ENCODE measurements around the gene WIPF1. TPM values are rescaled to one million over a fixed set of nuclear protein-coding genes. Genes with fewer than 3 reads are reported as not detected.

WIPF1 gene
- total RNA-seq, 2 donors from 2014 or later: 8.0 to 15.5 TPM

- Histone ChIP-seq H3K36me3 (replicated peaks in 1 of 2; ENCODE audit: insufficient read depth in 1 of 2, low read depth in 2 of 2) (no peaks in the 10 kb centered on the region), H3K4me1 (no peaks in the 10 kb centered on the region), H3K27me3 (no peaks in the 10 kb centered on the region), H3K9me3 (no peaks in the 10 kb centered on the region), H3K4me3 (no peak overlapping the region), H3K27ac (no peak overlapping the region)
- ATAC-seq (no peak), DNase-seq (no peak)
- TF ChIP-seq CTCF (IDR thresholded peaks at IDR 0.05) (peak in 4 of 7 experiments; percentile 2 to 31 (median 27)), POLR2A (IDR thresholded peaks at IDR 0.05) (no peak)
- intact Hi-C loops (cut with DNase I): no loop called here
- 80 to 82% methylated on average over 21 of the region's 21 CpGs for WGBS, 2 donors
Measured at GRCh38 chr2:174546519-174547506, 50.8 kb downstream of the WIPF1 start.

- Histone ChIP-seq H3K9me3 (no peaks in the 10 kb centered on the region), H3K4me1 (no peaks in the 10 kb centered on the region), H3K4me3 (no peak overlapping the region), H3K27me3 (no peaks in the 10 kb centered on the region), H3K27ac (no peak overlapping the region), H3K36me3 (replicated peaks in 1 of 2; ENCODE audit: insufficient read depth in 1 of 2, low read depth in 2 of 2) (no peaks in the 10 kb centered on the region)
- ATAC-seq: no peak
- no peak for DNase-seq
- intact Hi-C loops (cut with DNase I): no loop called here
- WGBS, 2 donors: 60 to 68% methylated on average over 3 of the region's 3 CpGs
- TF ChIP-seq CTCF (IDR thresholded peaks at IDR 0.05) (no peak), POLR2A (IDR thresholded peaks at IDR 0.05) (no peak)
Measured at GRCh38 chr2:174545240-174545639, 52.4 kb downstream of the WIPF1 start.

- WGBS, 2 donors: 74 to 77% methylated on average over 5 of the region's 5 CpGs
- no peaks in the 10 kb centered on the region for H3K36me3 ChIP-seq (replicated peaks in 1 of 2; ENCODE audit: insufficient read depth in 1 of 2, low read depth in 2 of 2)
- ATAC-seq (no peak), DNase-seq (no peak)
- no peak overlapping the region for H3K27ac ChIP-seq
- H3K9me3 ChIP-seq: no peaks in the 10 kb centered on the region
- intact Hi-C loops (cut with DNase I): no loop called here
- H3K4me3 ChIP-seq: no peak overlapping the region
- H3K27me3 ChIP-seq: no peaks in the 10 kb centered on the region
- no peaks in the 10 kb centered on the region for H3K4me1 ChIP-seq
- no peak for TF ChIP-seq POLR2A (IDR thresholded peaks at IDR 0.05)
- TF ChIP-seq CTCF (IDR thresholded peaks at IDR 0.05): no peak
Measured at GRCh38 chr2:174544802-174545201, 52.8 kb downstream of the WIPF1 start.

GRCh38 chr2:174544156-174544555 lies 53.4 kb downstream of the WIPF1 start:
- intact Hi-C loops (cut with DNase I): no loop called here
- DNase-seq: no peak
- 75 to 82% methylated on average over 3 of the region's 3 CpGs for WGBS, 2 donors
- Histone ChIP-seq H3K27ac (no peak overlapping the region), H3K4me3 (no peak overlapping the region), H3K36me3 (replicated peaks in 1 of 2; ENCODE audit: insufficient read depth in 1 of 2, low read depth in 2 of 2) (no peaks in the 10 kb centered on the region), H3K9me3 (no peaks in the 10 kb centered on the region), H3K27me3 (no peaks in the 10 kb centered on the region), H3K4me1 (no peaks in the 10 kb centered on the region)
- no peak for ATAC-seq
- TF ChIP-seq POLR2A (IDR thresholded peaks at IDR 0.05): no peak
- TF ChIP-seq CTCF (IDR thresholded peaks at IDR 0.05): no peak

Data from body of pancreas (tissue), 4 donors.